IgD-negative memory B cell (primary cell): ENCODE data around the gene ECM1. TPM values are rescaled to one million over a fixed set of nuclear protein-coding genes. Genes with fewer than 3 reads are reported as not detected.
A peak's percentile ranks its signal among the peaks of the same experiment; 100 is the strongest.

Experiments used
- H3K27ac Mint-ChIP-seq, 3 donors: one replicate each; pipeline ENCODE4 v1.8.0; 2020 to 2022; ENCODE audit warnings: mild to moderate bottlenecking in 3 of 3, mixed read lengths in 3 of 3, moderate library complexity in 1 of 3
- H3K27me3 Mint-ChIP-seq: one replicate; pipeline ENCODE4 v1.8.0; 2021; ENCODE audit warnings: mixed read lengths
- H3K36me3 Mint-ChIP-seq: one replicate; pipeline ENCODE4 v1.8.0; 2020; ENCODE audit warnings: mild to moderate bottlenecking, mixed read lengths
- H3K4me1 Mint-ChIP-seq, 3 donors: one replicate each; pipeline ENCODE4 v1.8.0; 2020 to 2022; ENCODE audit warnings: mixed read lengths in 3 of 3, mild to moderate bottlenecking in 1 of 3
- H3K4me3 Mint-ChIP-seq, 4 donors: one replicate each; pipeline ENCODE4 v1.8.0; 2020 to 2022; ENCODE audit warnings: mild to moderate bottlenecking in 4 of 4, mixed read lengths in 4 of 4, moderate library complexity in 3 of 4
- H3K9me3 Mint-ChIP-seq, 3 donors: one replicate each; pipeline ENCODE4 v1.8.0; 2020 to 2021; ENCODE audit warnings: mixed read lengths in 3 of 3, mild to moderate bottlenecking in 1 of 3
- polyA plus RNA-seq: library from polyadenylated mRNA; unstranded; fragments of 300-500 nt; fragmentation: Illumina TruSeq; gene quantifications from one replicate; pipeline ENCODE4 v1.2.3, GENCODE V29; 2021

Gene ECM1
- polyA plus RNA-seq, 1 donor from 2014 or later, result 0.11 TPM

DNA sequence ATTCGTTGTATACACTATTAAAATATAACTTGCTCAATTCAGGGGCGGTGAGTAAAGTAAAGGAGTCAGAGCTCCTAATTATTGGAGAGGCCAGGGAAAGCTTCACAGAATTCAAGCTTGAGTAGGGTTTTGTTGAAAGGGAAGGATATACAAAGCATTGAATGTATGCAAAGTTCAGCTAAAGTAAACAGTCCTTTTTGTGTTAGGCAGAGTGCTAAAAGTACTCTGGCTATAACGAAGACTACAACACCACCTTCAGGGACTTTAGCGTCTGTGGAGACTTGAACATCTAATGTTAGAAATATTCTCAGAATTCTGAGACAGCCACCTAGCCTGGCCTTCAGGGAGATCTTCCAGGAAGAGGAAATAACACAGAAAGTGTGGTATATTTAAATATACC is 8.7 kb downstream of the ECM1 start:
- Mint-ChIP-seq H3K4me1 (peaks cover 16 to 21% (median 17%) of the 10 kb centered on the region in 3 donors), H3K27ac (peak overlapping the region; percentile 72 to 92 (median 90)), H3K9me3 (no peaks in the 10 kb centered on the region), H3K27me3 (no peaks in the 10 kb centered on the region), H3K4me3 (peak overlapping the region; percentile 87 to 96 (median 94)), H3K36me3 (peaks cover 2% of the 10 kb centered on the region)

DNA sequence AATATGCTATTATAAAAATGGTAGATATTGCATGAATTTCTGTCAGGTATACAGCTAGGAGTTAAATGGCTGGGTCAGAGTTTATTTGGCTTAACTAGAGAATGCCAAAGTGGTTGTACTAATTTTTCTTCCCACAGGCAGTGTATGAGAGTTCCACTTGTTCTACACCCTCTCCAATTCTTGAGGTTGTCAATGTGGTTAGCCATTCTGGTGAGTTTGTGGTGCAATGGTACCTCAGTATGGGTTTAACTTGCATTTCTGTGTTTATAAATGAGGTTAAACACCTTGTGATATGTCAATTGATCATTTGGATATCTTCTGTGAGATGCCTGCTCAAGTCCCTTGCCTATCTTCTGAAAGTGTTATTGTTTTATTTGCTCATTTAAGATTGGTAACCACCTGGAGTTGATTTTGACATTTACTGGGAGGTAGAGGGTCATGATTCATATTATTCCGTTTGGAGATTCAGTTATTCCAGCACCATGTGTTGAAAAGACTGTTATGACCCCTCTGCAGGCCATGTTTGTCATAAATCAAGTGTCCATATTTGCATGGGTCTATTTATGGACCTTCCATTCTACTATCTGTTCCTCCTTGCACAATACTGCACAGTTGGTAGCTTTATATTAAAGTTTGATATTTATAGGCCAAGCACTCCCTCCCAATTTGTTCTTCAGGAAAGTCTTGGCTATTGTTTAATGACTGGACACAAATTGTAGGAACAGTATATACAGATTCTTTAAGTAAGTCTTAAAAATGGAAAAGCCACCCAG is 13.5 kb downstream of the ECM1 start:
- no peak overlapping the region for H3K27ac Mint-ChIP-seq
- H3K9me3 Mint-ChIP-seq, result no peaks in the 10 kb centered on the region
- no peak overlapping the region for H3K4me3 Mint-ChIP-seq
- peaks cover 12 to 15% (median 13%) of the 10 kb centered on the region in 3 donors for H3K4me1 Mint-ChIP-seq
- H3K27me3 Mint-ChIP-seq, result no peaks in the 10 kb centered on the region
- H3K36me3 Mint-ChIP-seq, result no peaks in the 10 kb centered on the region

DNA sequence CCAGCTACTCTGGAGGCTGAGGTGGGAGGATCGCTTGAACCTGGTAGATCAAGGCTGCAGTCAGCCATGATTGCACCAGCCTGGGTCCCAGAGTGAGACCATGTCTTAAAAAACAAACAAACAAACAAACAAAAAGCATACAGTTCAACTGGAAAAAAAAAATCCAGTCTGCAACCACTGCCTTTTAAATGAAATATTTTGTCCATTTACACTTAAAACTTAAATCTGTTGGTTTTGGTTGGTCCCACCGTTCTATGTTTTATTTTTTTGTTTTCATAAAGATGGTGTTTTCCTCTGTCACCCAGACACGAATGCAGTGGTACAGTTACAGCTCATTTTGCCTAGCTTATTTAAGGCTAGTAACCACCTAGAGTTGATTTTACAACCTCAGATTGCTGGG is 17.4 kb downstream of the ECM1 start:
- no peaks in the 10 kb centered on the region for H3K4me1 Mint-ChIP-seq
- no peaks in the 10 kb centered on the region for H3K9me3 Mint-ChIP-seq
- no peak overlapping the region for H3K4me3 Mint-ChIP-seq
- H3K36me3 Mint-ChIP-seq, result no peaks in the 10 kb centered on the region
- no peaks in the 10 kb centered on the region for H3K27me3 Mint-ChIP-seq
- no peak overlapping the region for H3K27ac Mint-ChIP-seq

DNA sequence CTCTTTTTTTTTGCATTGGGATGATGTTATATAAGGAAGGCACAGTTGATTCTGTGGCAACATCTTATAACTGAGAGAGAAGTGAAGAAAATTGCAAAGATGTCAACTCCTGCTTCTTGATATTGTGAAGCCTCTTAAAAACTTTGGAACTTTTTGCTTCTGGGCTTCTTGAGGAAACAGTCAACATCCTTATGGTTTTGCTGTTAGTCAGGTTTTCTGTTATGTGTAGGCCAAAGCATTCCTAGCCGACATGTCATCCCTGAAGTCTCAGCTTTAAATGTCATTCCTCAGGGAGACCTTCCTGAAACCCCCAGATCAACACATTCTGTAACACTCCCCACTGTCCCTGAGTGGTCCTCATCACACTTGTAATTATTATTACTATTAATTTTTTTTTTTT is 20.3 kb downstream of the ECM1 start:
- no peaks in the 10 kb centered on the region for H3K9me3 Mint-ChIP-seq
- H3K4me1 Mint-ChIP-seq, result peaks cover 0 to 4% (median 3%) of the 10 kb centered on the region in 3 donors
- H3K36me3 Mint-ChIP-seq, result no peaks in the 10 kb centered on the region
- no peaks in the 10 kb centered on the region for H3K27me3 Mint-ChIP-seq
- no peak overlapping the region for H3K27ac Mint-ChIP-seq
- no peak overlapping the region for H3K4me3 Mint-ChIP-seq

DNA sequence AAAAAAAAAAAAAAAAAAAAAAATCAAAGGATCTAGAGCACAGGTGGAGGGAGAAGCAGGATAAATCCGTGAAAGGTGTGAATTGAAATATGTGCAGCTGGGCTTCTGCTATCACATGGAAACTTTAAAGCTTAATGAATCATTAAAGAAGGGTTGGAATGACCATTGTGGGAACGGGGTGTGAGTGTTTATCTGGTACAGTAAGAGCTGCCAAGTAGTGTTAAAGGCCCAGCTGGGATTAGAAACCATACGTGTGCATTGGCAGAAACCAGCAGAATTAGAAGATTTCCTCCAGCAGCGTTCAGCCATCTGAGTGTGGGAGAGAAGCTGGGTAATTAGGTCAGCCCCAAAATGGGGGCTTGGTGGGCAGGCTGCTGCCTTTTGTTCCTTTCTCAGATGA is 21.1 kb downstream of the ECM1 start:
- H3K9me3 Mint-ChIP-seq, result no peaks in the 10 kb centered on the region
- peak overlapping the region in 1 of 3 donors; percentile 31 for H3K27ac Mint-ChIP-seq
- H3K4me1 Mint-ChIP-seq, result peaks cover 0 to 4% (median 3%) of the 10 kb centered on the region in 3 donors

DNA sequence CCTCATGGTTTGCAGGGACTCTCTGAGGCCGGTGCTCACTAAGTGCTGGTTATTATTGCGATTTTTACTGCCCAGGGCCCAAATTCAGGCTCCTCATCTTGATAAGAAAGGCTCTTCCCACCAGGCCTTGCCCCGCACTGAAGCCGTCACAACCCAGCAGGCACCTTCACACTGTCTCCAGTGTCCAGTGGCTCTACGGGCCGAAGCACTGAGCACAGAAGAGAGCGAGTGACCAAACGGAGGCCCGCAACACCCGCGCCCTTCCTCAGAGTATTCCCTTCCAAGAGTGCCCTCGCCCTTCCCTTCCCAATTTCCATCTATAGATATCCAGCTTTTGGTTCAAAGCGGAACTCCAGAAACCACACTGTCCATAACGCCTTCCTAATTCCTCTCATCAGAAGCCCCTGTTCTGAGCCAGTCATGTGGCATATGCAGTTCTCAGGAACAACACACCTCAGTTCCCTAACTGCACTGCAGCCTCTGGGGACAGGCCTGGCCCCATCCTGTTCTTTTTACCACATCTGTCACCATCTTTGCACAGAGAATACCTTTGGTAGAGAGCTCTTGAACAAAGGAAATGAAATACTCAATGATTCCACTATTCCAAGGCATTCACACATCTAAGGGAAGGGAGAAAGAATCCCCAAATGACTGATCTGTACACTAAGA is 22.7 kb downstream of the ECM1 start:
- peaks cover 0 to 4% (median 3%) of the 10 kb centered on the region in 3 donors for H3K4me1 Mint-ChIP-seq
- no peak overlapping the region for H3K4me3 Mint-ChIP-seq
- H3K27me3 Mint-ChIP-seq, result no peaks in the 10 kb centered on the region
- H3K9me3 Mint-ChIP-seq, result no peaks in the 10 kb centered on the region
- H3K36me3 Mint-ChIP-seq, result no peaks in the 10 kb centered on the region
- H3K27ac Mint-ChIP-seq, result no peak overlapping the region

More for the DNA sequence above, 21.1 kb downstream of the ECM1 start:
- no peak overlapping the region for H3K4me3 Mint-ChIP-seq
- no peaks in the 10 kb centered on the region for H3K27me3 Mint-ChIP-seq
- no peaks in the 10 kb centered on the region for H3K36me3 Mint-ChIP-seq

DNA sequence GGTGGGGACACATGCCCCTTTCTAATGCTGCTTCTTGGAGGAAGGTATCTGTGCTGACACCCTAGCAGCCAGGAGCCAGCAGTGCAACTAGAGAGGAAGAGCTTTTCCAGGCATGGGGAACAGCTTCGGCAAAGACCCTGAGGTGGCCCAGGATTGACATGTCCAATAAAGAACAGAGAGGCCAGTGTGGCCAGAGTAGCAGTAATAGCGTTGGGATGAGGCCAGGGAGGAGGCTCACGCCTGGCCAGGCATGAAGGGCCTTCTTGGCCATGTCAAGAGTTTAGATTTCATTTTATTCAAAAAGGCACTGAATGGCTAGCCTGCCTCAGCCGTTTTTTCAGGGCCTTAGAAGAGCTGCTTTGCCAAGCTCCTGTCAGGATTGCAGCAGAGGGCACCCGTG is 25.0 kb downstream of the ECM1 start:
- Mint-ChIP-seq H3K27ac (peak overlapping the region in 1 of 3 donors; percentile 46), H3K9me3 (no peaks in the 10 kb centered on the region), H3K4me1 (peaks cover 0 to 4% (median 3%) of the 10 kb centered on the region in 3 donors), H3K36me3 (no peaks in the 10 kb centered on the region), H3K4me3 (peak overlapping the region in 1 of 4 donors; percentile 24), H3K27me3 (no peaks in the 10 kb centered on the region)

DNA sequence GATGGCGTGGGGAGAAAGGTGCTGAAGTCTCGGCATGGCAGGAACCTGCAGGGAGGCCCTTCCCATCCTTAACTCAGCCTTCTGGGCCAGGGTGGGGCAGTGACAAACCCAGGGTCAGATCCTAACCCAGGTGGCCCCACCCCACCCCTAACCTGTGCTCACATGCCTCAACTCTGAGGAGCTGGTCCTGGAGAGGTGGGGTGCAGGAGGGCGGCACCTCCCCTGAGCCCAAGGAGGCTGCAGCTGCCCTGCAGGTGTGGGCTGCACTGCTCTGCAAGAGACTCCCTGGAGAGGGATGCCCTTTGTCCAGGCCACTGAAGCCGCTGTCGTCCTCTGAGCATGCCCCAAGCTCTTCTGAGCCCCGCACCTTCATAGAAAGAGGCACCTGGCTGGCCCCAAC is 26.1 kb downstream of the ECM1 start:
- Mint-ChIP-seq H3K27ac (no peak overlapping the region), H3K4me3 (no peak overlapping the region), H3K36me3 (no peaks in the 10 kb centered on the region), H3K9me3 (no peaks in the 10 kb centered on the region), H3K4me1 (peaks cover 0 to 4% (median 3%) of the 10 kb centered on the region in 3 donors), H3K27me3 (no peaks in the 10 kb centered on the region)

DNA sequence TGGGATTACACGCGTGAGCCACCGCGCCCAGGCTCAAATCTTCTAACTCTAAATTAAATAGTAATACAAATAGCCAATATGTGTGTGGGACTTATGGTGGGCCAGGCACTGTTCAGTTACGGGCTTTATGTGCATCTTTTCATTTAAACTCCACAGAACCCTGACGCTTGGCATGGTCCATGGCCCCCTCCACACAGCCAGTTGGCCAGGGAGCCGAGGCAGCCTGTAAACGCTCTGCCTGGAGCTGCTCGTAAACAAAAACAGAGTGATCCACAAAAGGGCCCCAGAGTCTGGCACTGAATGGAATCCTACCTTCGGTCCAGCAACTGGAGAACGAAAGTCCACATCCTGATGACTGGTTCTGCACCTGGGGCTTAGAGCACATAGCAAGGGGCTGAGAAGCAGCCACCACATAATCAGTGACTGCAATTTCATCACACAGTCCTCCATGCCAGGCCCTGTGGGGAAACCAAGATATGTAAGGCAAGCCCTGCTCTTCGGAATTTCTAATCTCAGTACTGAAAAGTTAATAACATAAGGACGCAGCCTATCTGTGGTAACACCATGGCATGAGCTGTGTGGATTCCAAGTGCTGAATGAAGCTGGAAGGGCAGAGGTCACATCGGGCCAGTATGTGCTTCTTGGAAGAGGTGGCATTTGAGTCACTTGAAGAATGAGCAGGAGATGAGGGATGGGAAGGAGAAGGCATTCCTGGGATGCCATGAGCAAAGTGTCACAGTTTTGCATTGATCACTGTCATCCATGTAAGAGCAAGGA is 27.8 kb downstream of the ECM1 start:
- no peak overlapping the region for H3K27ac Mint-ChIP-seq
- no peak overlapping the region for H3K4me3 Mint-ChIP-seq
- H3K27me3 Mint-ChIP-seq, result no peaks in the 10 kb centered on the region
- H3K36me3 Mint-ChIP-seq, result no peaks in the 10 kb centered on the region
- peaks cover 0 to 4% (median 3%) of the 10 kb centered on the region in 3 donors for H3K4me1 Mint-ChIP-seq
- no peaks in the 10 kb centered on the region for H3K9me3 Mint-ChIP-seq

DNA sequence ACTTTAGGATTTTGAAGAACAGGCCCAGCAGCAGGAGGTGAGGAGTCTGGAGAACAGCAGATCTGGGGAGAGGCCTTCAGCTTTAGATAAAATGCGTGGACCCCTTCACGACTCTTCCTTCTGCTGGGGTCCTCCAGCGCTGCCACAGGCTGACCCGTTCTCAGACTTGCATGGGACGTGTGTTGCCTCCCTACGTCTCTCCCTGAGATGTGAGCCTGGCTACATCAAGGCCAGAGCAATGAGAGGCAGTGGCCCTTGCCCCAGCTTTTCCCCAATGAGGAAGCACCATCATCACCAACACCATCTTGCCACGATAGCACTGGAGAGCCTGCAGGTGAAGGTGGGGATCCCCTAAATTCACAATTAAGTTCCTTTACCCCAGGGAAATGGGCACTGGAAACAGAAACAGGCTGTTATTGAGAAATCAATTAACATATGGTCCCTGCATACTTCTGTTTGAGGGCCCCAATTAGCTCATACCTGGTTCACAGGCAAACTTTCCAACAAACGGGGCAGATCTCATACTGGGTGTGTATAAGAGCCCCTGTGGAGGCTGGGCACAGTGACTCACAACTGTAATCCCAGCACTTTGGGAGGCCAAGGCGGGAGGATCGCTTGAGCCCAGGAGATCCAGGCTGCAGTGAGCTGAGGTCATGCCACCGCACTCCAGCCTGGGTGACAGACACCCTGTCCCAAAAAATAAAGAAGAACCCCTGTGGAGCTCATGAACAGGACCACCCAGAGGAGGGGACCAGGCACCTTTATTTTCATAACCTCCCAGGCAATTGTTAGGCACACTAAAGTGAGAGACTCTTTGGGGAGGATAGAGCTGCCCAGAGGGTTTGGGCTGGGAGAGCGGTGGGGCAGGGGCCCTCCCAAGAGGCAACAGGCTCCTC is 29.2 kb downstream of the ECM1 start:
- no peaks in the 10 kb centered on the region for H3K9me3 Mint-ChIP-seq
- H3K4me3 Mint-ChIP-seq, result no peak overlapping the region
- H3K27ac Mint-ChIP-seq, result no peak overlapping the region
- no peaks in the 10 kb centered on the region for H3K27me3 Mint-ChIP-seq
- peaks cover 0 to 4% (median 3%) of the 10 kb centered on the region in 3 donors for H3K4me1 Mint-ChIP-seq
- H3K36me3 Mint-ChIP-seq, result no peaks in the 10 kb centered on the region

DNA sequence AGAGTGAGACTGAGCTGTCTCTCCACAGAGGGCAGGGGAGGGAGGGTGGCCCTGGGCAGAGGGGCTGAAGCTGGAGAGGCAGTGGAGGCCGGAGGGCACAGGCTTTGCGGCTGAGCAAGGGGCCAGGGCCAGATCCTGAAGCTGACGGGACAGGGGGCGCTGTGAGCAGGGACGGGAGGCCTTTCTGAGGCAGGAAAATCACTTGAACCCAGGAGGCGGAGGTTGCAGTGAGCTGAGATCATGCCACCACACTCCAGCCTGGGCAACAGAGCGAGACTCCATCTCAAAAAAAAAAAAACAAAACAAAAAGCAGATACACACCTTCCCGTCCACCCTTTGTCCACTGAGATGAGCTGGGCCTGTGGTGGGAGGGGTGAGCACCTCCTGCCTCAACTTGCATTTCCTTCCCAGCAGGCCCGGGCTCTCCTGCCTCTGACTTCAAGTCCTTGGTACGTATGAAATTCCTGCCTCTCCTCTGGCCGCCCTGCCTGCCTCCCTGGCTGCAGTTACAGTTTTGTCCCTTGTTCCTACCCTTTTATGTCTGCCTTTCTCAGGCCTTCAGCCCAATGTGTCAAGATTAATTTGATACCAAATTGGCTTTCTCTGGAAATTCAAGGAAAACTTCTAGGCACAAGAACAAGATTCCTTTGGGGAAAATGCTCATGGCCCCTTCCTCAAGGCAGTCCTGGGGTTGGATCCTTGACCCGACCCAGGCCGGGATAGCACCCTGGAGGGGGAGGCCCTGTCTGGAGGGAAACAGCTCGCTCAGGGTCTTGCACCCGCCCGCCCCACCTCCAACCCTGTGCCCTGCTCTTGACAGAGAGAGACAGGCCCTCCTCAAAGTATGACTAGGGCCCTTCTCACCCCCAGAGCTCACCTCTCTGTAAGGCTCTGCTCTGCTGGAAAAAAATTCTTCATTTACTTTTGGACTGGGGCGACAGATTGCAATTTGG is 30.1 kb downstream of the ECM1 start:
- H3K4me3 Mint-ChIP-seq, result no peak overlapping the region
- H3K27ac Mint-ChIP-seq, result peak overlapping the region in 1 of 3 donors; percentile 73
- no peaks in the 10 kb centered on the region for H3K27me3 Mint-ChIP-seq
- H3K9me3 Mint-ChIP-seq, result no peaks in the 10 kb centered on the region
- no peaks in the 10 kb centered on the region for H3K36me3 Mint-ChIP-seq
- no peaks in the 10 kb centered on the region for H3K4me1 Mint-ChIP-seq

DNA sequence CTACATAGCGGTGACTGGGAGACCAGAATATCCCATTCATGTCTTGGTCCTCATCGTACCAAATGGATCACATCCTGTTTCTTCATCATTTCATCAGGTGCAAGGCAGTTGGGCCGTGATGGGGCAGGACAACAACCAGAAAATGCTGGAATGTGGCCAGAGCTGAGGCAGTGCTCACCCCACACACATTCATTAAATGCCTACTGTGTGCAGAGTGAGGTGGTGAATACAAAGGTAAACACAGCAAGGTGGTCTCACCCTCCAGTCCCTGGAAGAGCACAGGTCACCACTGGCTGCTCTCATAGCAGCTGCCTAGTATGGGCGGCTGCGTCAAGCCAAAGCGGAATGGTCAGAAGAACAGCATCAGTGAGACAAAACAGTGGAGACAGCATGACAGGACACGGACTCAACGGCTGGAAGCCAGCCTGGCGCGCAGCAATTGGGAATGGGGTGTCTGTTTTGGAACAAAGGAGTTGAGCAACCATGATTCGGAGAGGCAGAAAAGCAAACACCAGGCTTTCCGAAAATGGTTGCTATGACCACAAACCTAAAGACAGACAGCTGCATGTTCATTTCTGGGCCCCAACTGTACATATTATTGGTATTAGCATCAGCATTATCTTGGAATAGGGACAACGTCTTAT is 35.7 kb downstream of the ECM1 start:
- Mint-ChIP-seq H3K9me3 (peaks cover 0 to 3% (median 0%) of the 10 kb centered on the region in 3 donors), H3K27ac (no peak overlapping the region), H3K4me3 (peak overlapping the region in 1 of 4 donors; percentile 21), H3K36me3 (no peaks in the 10 kb centered on the region), H3K27me3 (peaks cover 20% of the 10 kb centered on the region), H3K4me1 (peaks cover 3 to 5% (median 4%) of the 10 kb centered on the region in 3 donors)

DNA sequence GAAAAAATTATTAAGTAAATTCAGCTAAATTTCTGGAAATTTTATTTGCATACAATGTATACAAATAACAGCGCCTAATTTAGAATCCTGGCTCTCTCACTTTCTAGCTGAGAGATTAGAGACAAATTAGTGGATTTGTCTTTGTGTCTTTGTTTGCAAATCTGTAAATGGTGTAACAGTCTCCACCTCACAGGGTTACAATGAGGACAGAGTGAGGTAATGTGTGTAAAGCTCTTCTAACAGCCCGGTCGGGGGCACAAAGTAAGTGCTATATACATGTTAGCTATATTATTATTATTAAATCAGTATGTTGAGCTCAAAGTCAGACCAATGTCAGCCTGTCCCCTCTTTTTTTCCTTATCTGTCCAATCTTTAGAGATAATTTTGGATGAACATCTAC is 36.3 kb downstream of the ECM1 start:
- Mint-ChIP-seq H3K27me3 (peaks cover 21% of the 10 kb centered on the region), H3K27ac (no peak overlapping the region), H3K4me3 (no peak overlapping the region), H3K4me1 (peaks cover 3 to 5% (median 4%) of the 10 kb centered on the region in 3 donors), H3K36me3 (no peaks in the 10 kb centered on the region), H3K9me3 (peaks cover 0 to 3% (median 0%) of the 10 kb centered on the region in 3 donors)
